ENCODE results near the gene ITPR2.

ITPR2 gene

GRCh38 chr12:26304273-26304672 lies 528.7 kb downstream of the ITPR2 start:
- no peak for DNase-seq (ENCODE audit: low spot score)

GRCh38 chr12:26303418-26303817 lies 529.6 kb downstream of the ITPR2 start:
- no peak for DNase-seq (ENCODE audit: low spot score)

GRCh38 chr12:26302776-26303175 lies 530.2 kb downstream of the ITPR2 start:
- DNase-seq (ENCODE audit: low spot score): no peak

- DNase-seq (ENCODE audit: low spot score): no peak
Measured at GRCh38 chr12:26299751-26300150, 533.2 kb downstream of the ITPR2 start.

GRCh38 chr12:26298785-26299621 lies 534.0 kb downstream of the ITPR2 start:
- no peak for DNase-seq (ENCODE audit: low spot score)

GRCh38 chr12:26297396-26298070 lies 535.5 kb downstream of the ITPR2 start:
- no peak for DNase-seq (ENCODE audit: low spot score)

- no peak for DNase-seq (ENCODE audit: low spot score)
Measured at GRCh38 chr12:26295001-26295400, 538.0 kb downstream of the ITPR2 start.

GRCh38 chr12:26293612-26294011 lies 539.4 kb downstream of the ITPR2 start:
- no peak for DNase-seq (ENCODE audit: low spot score)

GRCh38 chr12:26292596-26292995 lies 540.4 kb downstream of the ITPR2 start:
- DNase-seq (ENCODE audit: low spot score): no peak

GRCh38 chr12:26290565-26290964 lies 542.4 kb downstream of the ITPR2 start:
- DNase-seq (ENCODE audit: low spot score): no peak

- no peak for DNase-seq (ENCODE audit: low spot score)
Measured at GRCh38 chr12:26287671-26288381, 545.2 kb downstream of the ITPR2 start.

Small RNA genes within 50 kb of the gene (small RNA-seq; reads per million reads assigned to genes)
- 0 reads per million in 2 experiments for gene RNA5SP354

Data from SK-N-DZ (cell line).